ENCODE measurements around the gene SCN5A. TPM values are rescaled to one million over a fixed set of nuclear protein-coding genes. Genes with fewer than 3 reads are reported as not detected.

The SCN5A gene
- total and polyA plus RNA-seq, 2 experiments from 2014 or later = 10.2 to 10.6 TPM

- TF ChIP-seq, protein P1, sequence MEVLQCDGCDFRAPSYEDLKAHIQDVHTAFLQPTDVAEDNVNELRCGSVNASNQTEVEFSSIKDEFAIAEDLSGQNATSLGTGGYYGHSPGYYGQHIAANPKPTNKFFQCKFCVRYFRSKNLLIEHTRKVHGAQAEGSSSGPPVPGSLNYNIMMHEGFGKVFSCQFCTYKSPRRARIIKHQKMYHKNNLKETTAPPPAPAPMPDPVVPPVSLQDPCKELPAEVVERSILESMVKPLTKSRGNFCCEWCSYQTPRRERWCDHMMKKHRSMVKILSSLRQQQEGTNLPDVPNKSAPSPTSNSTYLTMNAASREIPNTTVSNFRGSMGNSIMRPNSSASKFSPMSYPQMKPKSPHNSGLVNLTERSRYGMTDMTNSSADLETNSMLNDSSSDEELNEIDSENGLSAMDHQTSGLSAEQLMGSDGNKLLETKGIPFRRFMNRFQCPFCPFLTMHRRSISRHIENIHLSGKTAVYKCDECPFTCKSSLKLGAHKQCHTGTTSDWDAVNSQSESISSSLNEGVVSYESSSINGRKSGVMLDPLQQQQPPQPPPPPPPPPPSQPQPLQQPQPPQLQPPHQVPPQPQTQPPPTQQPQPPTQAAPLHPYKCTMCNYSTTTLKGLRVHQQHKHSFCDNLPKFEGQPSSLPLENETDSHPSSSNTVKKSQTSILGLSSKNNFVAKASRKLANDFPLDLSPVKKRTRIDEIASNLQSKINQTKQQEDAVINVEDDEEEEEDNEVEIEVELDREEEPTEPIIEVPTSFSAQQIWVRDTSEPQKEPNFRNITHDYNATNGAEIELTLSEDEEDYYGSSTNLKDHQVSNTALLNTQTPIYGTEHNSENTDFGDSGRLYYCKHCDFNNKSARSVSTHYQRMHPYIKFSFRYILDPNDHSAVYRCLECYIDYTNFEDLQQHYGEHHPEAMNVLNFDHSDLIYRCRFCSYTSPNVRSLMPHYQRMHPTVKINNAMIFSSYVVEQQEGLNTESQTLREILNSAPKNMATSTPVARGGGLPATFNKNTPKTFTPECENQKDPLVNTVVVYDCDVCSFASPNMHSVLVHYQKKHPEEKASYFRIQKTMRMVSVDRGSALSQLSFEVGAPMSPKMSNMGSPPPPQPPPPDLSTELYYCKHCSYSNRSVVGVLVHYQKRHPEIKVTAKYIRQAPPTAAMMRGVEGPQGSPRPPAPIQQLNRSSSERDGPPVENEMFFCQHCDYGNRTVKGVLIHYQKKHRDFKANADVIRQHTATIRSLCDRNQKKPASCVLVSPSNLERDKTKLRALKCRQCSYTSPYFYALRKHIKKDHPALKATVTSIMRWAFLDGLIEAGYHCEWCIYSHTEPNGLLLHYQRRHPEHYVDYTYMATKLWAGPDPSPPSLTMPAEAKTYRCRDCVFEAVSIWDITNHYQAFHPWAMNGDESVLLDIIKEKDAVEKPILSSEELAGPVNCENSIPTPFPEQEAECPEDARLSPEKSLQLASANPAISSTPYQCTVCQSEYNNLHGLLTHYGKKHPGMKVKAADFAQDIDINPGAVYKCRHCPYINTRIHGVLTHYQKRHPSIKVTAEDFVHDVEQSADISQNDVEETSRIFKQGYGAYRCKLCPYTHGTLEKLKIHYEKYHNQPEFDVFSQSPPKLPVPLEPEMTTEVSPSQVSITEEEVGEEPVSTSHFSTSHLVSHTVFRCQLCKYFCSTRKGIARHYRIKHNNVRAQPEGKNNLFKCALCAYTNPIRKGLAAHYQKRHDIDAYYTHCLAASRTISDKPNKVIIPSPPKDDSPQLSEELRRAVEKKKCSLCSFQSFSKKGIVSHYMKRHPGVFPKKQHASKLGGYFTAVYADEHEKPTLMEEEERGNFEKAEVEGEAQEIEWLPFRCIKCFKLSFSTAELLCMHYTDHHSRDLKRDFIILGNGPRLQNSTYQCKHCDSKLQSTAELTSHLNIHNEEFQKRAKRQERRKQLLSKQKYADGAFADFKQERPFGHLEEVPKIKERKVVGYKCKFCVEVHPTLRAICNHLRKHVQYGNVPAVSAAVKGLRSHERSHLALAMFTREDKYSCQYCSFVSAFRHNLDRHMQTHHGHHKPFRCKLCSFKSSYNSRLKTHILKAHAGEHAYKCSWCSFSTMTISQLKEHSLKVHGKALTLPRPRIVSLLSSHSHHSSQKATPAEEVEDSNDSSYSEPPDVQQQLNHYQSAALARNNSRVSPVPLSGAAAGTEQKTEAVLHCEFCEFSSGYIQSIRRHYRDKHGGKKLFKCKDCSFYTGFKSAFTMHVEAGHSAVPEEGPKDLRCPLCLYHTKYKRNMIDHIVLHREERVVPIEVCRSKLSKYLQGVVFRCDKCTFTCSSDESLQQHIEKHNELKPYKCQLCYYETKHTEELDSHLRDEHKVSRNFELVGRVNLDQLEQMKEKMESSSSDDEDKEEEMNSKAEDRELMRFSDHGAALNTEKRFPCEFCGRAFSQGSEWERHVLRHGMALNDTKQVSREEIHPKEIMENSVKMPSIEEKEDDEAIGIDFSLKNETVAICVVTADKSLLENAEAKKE (CRISPR knock-in tag; IDR thresholded peaks at IDR 0.05) = no peak
- TF ChIP-seq, protein P2, sequence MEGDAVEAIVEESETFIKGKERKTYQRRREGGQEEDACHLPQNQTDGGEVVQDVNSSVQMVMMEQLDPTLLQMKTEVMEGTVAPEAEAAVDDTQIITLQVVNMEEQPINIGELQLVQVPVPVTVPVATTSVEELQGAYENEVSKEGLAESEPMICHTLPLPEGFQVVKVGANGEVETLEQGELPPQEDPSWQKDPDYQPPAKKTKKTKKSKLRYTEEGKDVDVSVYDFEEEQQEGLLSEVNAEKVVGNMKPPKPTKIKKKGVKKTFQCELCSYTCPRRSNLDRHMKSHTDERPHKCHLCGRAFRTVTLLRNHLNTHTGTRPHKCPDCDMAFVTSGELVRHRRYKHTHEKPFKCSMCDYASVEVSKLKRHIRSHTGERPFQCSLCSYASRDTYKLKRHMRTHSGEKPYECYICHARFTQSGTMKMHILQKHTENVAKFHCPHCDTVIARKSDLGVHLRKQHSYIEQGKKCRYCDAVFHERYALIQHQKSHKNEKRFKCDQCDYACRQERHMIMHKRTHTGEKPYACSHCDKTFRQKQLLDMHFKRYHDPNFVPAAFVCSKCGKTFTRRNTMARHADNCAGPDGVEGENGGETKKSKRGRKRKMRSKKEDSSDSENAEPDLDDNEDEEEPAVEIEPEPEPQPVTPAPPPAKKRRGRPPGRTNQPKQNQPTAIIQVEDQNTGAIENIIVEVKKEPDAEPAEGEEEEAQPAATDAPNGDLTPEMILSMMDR (conservative IDR thresholded peaks at IDR 0.05; ENCODE audit: low read depth in 2 of 2) = no peak
- no peak for TF ChIP-seq ZNF114 (CRISPR knock-in tag; IDR thresholded peaks at IDR 0.05)
- TF ChIP-seq STAT1 (IDR thresholded peaks at IDR 0.05; ENCODE audit: unreplicated experiment) = no peak
- TF ChIP-seq POLR2AphosphoS5 (IDR thresholded peaks at IDR 0.05; ENCODE audit: low read depth) = no peak
- no peak for TF ChIP-seq CREB1 (CRISPR knock-in tag; IDR thresholded peaks at IDR 0.05; ENCODE audit: low read depth)
Observed at GRCh38 chr3:38636464-38636863, 13.0 kb downstream of the SCN5A start (continued).

GRCh38 chr3:38634111-38634510 lies 15.4 kb downstream of the SCN5A start:
- Histone ChIP-seq H3K4me3 (no peak overlapping the region), H4K20me1 (replicated peaks; ENCODE audit: insufficient read depth) (0 out of 2 replicates have a peak, but pooled peaks cover 4% of the 10 kb centered on the region), H3K4me1 (ENCODE audit: insufficient read depth) (peaks cover 23% of the 10 kb centered on the region), H2AFZ (no peak overlapping the region), H3F3A (replicated peaks; ENCODE audit: low read depth) (no peaks in the 10 kb centered on the region), H3K27ac (ENCODE audit: low read depth) (no peak overlapping the region), H3K79me2 (replicated peaks; ENCODE audit: insufficient read depth) (no peaks in the 10 kb centered on the region), H3K4me2 (no peak overlapping the region), H3K27me3 (ENCODE audit: insufficient read depth) (no peaks in the 10 kb centered on the region), H3K9me2 (ENCODE audit: insufficient read depth) (no peaks in the 10 kb centered on the region), H3K36me3 (ENCODE audit: insufficient read depth) (no peaks in the 10 kb centered on the region)
- H3K9me3 Mint-ChIP-seq = no peaks in the 10 kb centered on the region
- ATAC-seq = no peak
- peaks cover 9% of the 10 kb centered on the region for H3K27me3 Mint-ChIP-seq (ENCODE audit: insufficient read depth, low read depth, poor library complexity)
- H3K4me3 Mint-ChIP-seq = no peak overlapping the region
- H3K36me3 Mint-ChIP-seq (ENCODE audit: low read depth) = no peaks in the 10 kb centered on the region; the same call in 2 of the 3 replicates
- no peak for DNase-seq (ENCODE audit: low spot score)
- peaks cover 43% of the 10 kb centered on the region for H3K4me1 Mint-ChIP-seq
- H3K27ac Mint-ChIP-seq = no peak overlapping the region
- TF ChIP-seq EZH2 (IDR thresholded peaks at IDR 0.05; ENCODE audit: low read depth, unreplicated experiment) (no peak), CREB1 (CRISPR knock-in tag; IDR thresholded peaks at IDR 0.05; ENCODE audit: low read depth) (no peak), JUNB (IDR thresholded peaks at IDR 0.05; ENCODE audit: unreplicated experiment) (no peak)
- TF ChIP-seq, protein P2 (conservative IDR thresholded peaks at IDR 0.05; ENCODE audit: low read depth in 2 of 2) = no peak
